ENCODE data around the gene ADGRG3. TPM values are rescaled to one million over a fixed set of nuclear protein-coding genes. Genes with fewer than 3 reads are reported as not detected.

Gene ADGRG3
- total RNA-seq, 4 donors from 2014 or later, result 1.0 to 3.2 (median 2.5) TPM; not detected in 1

DNA sequence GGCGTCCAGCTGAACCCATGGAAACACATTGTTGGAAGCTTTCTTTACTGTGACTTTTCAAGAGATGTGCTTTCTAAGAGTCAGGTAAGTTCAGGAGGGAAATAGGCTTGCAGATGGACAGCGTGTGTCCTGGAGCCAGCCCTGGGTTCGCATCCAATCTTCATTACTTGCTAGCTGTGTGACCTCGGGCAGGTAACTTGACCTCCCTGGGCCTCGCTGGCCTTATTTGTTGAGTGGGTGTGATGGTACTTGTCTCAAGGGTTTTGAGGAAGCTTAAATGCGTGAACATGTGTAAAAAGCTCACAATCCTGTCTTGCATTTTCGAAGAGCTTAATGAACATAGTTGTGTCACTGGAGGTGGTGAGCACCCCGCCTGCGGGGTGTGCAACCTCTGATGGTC is 27.9 kb upstream of the ADGRG3 start:
- DNase-seq, result no peak
- intact Hi-C loops (cut with DNase I; ENCODE audit: low total_unique reads), result loop anchor here (10.0 kb wide), 1 partner anchor 45 kb away; no protein-coding TSS in a partner anchor
- Histone ChIP-seq H3K27me3 (no peaks in the 10 kb centered on the region), H3K4me1 (no peaks in the 10 kb centered on the region), H3K36me3 (no peaks in the 10 kb centered on the region), H3K27ac (peak overlapping the region in 1 of 2 donors; percentile 72), H3K4me3 (no peak overlapping the region), H3K9me3 (no peaks in the 10 kb centered on the region)
- TF ChIP-seq, protein P1, sequence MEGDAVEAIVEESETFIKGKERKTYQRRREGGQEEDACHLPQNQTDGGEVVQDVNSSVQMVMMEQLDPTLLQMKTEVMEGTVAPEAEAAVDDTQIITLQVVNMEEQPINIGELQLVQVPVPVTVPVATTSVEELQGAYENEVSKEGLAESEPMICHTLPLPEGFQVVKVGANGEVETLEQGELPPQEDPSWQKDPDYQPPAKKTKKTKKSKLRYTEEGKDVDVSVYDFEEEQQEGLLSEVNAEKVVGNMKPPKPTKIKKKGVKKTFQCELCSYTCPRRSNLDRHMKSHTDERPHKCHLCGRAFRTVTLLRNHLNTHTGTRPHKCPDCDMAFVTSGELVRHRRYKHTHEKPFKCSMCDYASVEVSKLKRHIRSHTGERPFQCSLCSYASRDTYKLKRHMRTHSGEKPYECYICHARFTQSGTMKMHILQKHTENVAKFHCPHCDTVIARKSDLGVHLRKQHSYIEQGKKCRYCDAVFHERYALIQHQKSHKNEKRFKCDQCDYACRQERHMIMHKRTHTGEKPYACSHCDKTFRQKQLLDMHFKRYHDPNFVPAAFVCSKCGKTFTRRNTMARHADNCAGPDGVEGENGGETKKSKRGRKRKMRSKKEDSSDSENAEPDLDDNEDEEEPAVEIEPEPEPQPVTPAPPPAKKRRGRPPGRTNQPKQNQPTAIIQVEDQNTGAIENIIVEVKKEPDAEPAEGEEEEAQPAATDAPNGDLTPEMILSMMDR (IDR thresholded peaks at IDR 0.05), result no peak

DNA sequence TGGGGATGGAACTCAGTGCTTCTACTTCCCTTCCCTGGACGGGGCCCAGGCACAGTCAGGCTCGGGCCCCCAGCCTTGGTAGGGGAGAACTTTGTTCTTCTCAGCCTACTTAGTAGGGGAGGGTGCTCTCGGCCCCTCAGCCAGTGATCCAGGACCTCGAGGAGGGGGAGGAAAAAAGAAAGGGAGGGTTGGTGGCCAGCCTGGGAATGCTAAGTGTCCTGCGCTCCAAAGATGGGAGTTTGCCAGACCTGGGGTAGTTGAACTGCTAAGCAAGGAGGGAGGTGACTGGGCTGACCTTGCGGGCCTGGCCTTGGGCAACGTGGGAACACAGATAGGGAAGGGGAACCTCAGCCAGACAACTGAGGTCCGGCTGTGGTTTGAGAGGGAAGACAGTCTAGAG is 27.5 kb upstream of the ADGRG3 start:
- no peak for DNase-seq
- no peak overlapping the region for H3K4me3 ChIP-seq
- H3K9me3 ChIP-seq, result no peaks in the 10 kb centered on the region
- intact Hi-C loops (cut with DNase I; ENCODE audit: low total_unique reads), result loop anchor here (10.0 kb wide), 1 partner anchor 46 kb away; no protein-coding TSS in a partner anchor
- H3K27ac ChIP-seq, result no peak overlapping the region
- no peak for TF ChIP-seq POLR2A (IDR thresholded peaks at IDR 0.05)
- TF ChIP-seq, protein P1 (IDR thresholded peaks at IDR 0.05), result no peak
- no peaks in the 10 kb centered on the region for H3K36me3 ChIP-seq
- H3K27me3 ChIP-seq, result no peaks in the 10 kb centered on the region
- H3K4me1 ChIP-seq, result no peaks in the 10 kb centered on the region

DNA sequence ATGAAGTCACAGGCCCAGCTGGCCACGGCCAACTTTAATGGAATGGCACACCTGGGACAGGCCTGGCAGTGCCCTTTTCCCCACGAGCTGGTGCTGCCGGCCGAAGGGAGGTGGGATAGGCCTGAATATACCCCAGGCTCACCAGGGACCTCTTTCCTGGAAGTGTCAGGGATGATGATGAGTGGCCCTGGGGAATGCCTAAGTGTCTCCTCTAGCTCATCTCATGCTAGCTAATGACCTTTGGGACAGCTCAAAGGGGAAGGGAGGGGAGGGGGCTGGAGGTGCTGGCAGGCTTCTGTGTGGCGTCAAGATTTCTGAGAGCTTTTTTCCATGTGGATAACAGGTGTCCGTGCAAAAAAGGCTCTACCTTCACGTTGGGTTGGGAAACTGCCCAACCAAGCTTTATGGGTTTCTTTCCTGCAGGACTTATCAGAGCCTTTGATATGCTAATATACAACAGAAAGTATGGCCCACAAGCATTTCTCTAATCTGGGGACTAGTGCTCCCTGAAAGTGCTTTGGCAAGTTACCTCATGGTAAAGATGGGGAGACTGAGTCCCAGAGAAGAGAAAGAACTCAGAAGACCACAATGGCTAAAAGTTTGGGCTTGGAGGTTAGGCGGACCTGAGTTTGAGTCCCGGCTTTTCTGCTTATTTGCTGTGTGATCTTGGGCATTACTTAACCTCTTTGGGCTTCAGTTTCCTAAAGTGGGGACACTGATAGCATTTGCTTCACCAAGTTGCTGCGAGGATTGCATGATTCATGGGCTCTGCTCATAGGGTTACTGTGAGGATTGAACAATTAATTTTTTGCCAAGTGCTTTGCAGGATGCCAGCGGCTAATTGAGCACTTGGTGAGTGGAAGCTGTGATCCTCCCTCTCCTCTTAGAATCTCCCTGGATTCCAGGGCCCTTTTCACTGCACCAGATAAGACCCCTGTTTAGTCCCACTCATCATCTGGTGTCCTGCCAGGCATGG is 25.7 kb upstream of the ADGRG3 start:
- Histone ChIP-seq H3K4me1 (no peaks in the 10 kb centered on the region), H3K36me3 (no peaks in the 10 kb centered on the region), H3K9me3 (no peaks in the 10 kb centered on the region), H3K27ac (peak overlapping the region; percentile 24 to 44), H3K27me3 (no peaks in the 10 kb centered on the region), H3K4me3 (no peak overlapping the region)
- no peak for DNase-seq
- TF ChIP-seq, protein P1 (IDR thresholded peaks at IDR 0.05), result no peak
- no peak for TF ChIP-seq POLR2A (IDR thresholded peaks at IDR 0.05)
- intact Hi-C loops (cut with DNase I; ENCODE audit: low total_unique reads), result loop anchor here (10.0 kb wide), 1 partner anchor 48 kb away; no protein-coding TSS in a partner anchor

DNA sequence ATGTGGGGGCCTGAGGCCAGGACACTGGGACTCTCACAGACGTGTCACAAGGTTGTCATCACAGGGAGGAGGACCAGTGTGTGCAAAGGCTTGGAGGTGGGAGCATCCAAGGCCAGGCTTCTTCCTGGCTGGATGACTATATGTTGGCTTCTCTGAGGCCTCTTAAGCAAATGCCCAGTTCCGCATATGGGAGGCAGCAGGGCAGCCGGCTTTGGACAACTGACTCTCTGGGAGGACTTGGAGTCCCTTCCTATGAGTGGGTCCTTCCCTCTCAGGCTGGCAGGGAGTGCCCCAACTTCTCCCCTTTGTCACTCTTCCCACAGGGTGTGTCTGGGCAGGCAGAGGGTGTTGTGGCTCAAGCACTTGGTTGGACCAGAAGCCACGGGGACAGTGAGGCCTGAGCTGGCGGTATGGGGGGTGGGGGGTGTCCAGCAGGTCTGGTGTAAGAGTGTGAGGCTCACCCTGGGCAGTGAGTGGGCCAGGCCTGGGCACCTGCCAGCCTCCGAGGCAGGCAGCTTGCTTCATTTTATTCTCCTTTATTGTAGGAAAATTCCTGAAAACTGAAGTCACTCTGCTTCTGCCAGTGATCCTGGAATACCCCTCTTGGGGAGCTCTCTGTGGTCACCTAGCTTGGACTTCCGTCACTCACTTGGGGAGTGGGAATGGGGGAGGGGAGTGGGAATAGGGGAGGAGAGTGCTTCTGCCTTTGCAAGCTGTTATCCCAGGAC is 24.8 kb upstream of the ADGRG3 start:
- H3K4me1 ChIP-seq, result no peaks in the 10 kb centered on the region
- TF ChIP-seq, protein P1 (IDR thresholded peaks at IDR 0.05), result no peak
- TF ChIP-seq POLR2A (IDR thresholded peaks at IDR 0.05), result no peak
- peak overlapping the region; percentile 24 to 44 for H3K27ac ChIP-seq
- DNase-seq, result no peak
- no peaks in the 10 kb centered on the region for H3K9me3 ChIP-seq
- no peaks in the 10 kb centered on the region for H3K36me3 ChIP-seq
- H3K4me3 ChIP-seq, result no peak overlapping the region
- H3K27me3 ChIP-seq, result no peaks in the 10 kb centered on the region
- intact Hi-C loops (cut with DNase I; ENCODE audit: low total_unique reads), result loop anchor here (10.0 kb wide), 1 partner anchor 49 kb away; no protein-coding TSS in a partner anchor
